ENCODE measurements around the gene SLC29A1. TPM values are rescaled to one million over a fixed set of nuclear protein-coding genes. Genes with fewer than 3 reads are reported as not detected.

SLC29A1 gene
- total RNA-seq, 1 donor from 2014 or later = 142 TPM

DNA sequence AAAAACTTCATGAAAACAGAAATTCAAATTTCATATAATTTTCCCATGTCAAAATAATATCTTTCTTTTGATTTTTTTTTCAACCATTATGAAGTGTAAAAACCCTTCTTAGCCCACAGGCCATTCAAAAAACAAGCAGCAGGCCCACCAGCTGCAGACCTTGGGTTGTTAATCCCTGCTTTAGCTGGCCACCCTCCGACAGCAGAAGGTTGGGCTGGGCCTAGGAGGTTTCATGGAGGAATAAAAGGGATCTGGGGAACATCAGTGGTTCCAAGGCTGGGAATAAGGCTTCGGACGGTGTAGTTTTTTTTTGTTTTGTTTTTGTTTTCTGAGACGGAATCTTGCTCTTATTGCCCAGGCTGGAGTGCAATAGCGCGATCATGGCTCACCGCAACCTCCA lies 19.9 kb downstream of the SLC29A1 start:
- H3K4me3 Mint-ChIP-seq (ENCODE audit: unreplicated experiment) = no peak overlapping the region
- DNase-seq (ENCODE audit: low spot score) = no peak
- H3K9me3 Mint-ChIP-seq (ENCODE audit: unreplicated experiment) = no peaks in the 10 kb centered on the region
- TF ChIP-seq, protein P1, sequence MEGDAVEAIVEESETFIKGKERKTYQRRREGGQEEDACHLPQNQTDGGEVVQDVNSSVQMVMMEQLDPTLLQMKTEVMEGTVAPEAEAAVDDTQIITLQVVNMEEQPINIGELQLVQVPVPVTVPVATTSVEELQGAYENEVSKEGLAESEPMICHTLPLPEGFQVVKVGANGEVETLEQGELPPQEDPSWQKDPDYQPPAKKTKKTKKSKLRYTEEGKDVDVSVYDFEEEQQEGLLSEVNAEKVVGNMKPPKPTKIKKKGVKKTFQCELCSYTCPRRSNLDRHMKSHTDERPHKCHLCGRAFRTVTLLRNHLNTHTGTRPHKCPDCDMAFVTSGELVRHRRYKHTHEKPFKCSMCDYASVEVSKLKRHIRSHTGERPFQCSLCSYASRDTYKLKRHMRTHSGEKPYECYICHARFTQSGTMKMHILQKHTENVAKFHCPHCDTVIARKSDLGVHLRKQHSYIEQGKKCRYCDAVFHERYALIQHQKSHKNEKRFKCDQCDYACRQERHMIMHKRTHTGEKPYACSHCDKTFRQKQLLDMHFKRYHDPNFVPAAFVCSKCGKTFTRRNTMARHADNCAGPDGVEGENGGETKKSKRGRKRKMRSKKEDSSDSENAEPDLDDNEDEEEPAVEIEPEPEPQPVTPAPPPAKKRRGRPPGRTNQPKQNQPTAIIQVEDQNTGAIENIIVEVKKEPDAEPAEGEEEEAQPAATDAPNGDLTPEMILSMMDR (IDR thresholded peaks at IDR 0.05; ENCODE audit: unreplicated experiment) = no peak
- peaks cover 14% of the 10 kb centered on the region for H3K36me3 Mint-ChIP-seq (ENCODE audit: low read depth, unreplicated experiment)
- H3K27me3 Mint-ChIP-seq (ENCODE audit: unreplicated experiment) = peaks cover 13% of the 10 kb centered on the region
- H3K27ac Mint-ChIP-seq (ENCODE audit: unreplicated experiment) = no peak overlapping the region
- peaks cover 18% of the 10 kb centered on the region for H3K4me1 Mint-ChIP-seq (ENCODE audit: unreplicated experiment)

DNA sequence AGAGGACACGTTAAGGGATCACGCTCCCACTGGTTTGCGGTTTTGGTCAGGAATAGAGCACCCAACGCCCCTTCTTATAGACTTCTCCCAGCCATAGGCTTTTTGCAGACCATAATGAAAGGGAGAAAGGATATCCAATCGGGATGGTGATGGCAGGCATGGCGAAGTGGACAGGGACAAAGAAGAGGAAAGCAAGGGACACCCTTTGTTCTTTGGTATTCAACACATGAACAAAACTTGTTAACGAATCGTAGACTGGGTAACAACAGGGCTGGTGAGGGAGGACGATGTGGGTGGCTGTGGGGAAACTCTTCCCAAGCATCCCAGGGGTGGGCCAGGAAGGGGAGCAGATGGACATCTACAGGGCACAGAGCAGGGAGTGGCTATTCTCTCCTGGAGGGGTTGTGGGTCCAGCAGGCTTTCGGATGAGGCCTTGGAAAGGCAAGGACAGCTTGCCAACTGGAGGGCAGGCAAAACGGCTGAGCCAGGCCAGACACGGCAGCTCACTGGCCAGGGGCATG lies 22.1 kb downstream of the SLC29A1 start:
- Mint-ChIP-seq H3K27me3 (ENCODE audit: unreplicated experiment) (peaks cover 12% of the 10 kb centered on the region), H3K36me3 (ENCODE audit: low read depth, unreplicated experiment) (peaks cover 32% of the 10 kb centered on the region), H3K4me3 (ENCODE audit: unreplicated experiment) (peak overlapping the region; percentile 88), H3K27ac (ENCODE audit: unreplicated experiment) (peak overlapping the region; percentile 40), H3K4me1 (ENCODE audit: unreplicated experiment) (peaks cover 35% of the 10 kb centered on the region), H3K9me3 (ENCODE audit: unreplicated experiment) (no peaks in the 10 kb centered on the region)
- no peak for DNase-seq (ENCODE audit: low spot score)
- TF ChIP-seq, protein P1 (IDR thresholded peaks at IDR 0.05; ENCODE audit: unreplicated experiment) = no peak

DNA sequence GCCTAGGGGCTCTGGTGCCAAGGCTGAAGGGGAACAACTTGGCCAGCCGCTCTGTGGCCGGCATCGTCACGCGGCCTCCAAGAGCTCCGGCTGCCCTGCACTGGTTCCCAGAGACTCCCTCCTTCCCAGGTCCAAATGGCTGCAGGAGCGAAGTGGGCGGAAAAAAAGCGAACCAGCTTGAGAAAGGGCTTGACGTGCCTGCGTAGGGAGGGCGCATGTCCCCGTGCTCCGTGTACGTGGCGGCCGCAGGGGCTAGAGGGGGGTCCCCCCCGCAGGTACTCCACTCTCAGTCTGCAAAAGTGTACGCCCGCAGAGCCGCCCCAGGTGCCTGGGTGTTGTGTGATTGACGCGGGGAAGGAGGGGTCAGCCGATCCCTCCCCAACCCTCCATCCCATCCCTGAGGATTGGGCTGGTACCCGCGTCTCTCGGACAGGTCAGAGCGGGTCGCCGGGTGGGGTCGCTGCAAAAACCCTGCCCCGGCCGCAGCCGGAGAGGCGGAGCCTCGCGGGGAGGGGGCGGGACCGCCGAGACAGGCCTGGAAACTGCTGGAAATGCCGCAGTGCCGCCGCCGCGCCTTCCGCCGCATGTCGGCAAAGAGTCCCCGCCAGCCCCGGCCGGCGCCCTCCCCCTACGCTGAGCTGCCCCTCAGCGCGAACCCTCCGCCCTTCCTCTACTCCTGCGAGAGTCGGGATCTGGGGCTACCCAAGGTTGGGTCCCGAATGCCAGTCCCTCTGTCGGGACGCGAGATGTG lies 22.7 kb downstream of the SLC29A1 start:
- DNase-seq (ENCODE audit: low spot score) = peak; percentile 95
- Mint-ChIP-seq H3K4me1 (ENCODE audit: unreplicated experiment) (peaks cover 35% of the 10 kb centered on the region), H3K27ac (ENCODE audit: unreplicated experiment) (peak overlapping the region; percentile 98), H3K4me3 (ENCODE audit: unreplicated experiment) (peak overlapping the region; percentile 99), H3K27me3 (ENCODE audit: unreplicated experiment) (peaks cover 12% of the 10 kb centered on the region), H3K9me3 (ENCODE audit: unreplicated experiment) (no peaks in the 10 kb centered on the region), H3K36me3 (ENCODE audit: low read depth, unreplicated experiment) (peaks cover 36% of the 10 kb centered on the region)
- TF ChIP-seq, protein P1 (IDR thresholded peaks at IDR 0.05; ENCODE audit: unreplicated experiment) = no peak

DNA sequence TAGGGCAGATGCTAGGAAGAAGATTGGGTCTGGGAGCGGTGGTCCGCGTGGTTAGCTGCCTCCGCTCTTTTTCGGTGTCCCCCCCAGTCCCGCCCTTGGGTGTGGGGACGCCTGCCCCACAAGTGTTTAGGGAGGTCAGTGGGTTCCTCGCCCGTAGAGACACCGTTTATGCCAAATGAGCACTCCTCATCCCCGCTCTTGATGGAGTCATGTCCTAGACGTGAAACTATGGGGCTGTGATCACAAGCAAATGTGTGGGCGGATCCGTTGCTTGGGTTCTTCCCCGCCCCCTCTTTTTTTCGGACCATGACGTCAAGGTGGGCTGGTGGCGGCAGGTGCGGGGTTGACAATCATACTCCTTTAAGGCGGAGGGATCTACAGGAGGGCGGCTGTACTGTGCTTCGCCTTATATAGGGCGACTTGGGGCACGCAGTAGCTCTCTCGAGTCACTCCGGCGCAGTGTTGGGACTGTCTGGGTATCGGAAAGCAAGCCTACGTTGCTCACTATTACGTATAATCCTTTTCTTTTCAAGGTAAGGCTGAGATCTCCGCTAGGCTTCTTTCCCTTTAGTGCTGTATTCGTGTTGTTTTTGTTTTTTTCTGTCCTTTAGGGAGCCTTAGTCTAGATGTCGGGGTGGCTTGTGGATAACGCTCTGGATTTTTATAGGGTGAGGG lies 23.4 kb downstream of the SLC29A1 start, which contains the start of gene HSP90AB1:
Gene HSP90AB1, plus strand, starts transcription at position 439 of the 675 bp plus-strand sequence. CDS start 1,529 bp downstream, outside the sequence.
- H3K4me3 Mint-ChIP-seq (ENCODE audit: unreplicated experiment) = peak within 1 kb of the TSS; percentile 99
- peaks cover 35% of the 10 kb centered on the region for H3K4me1 Mint-ChIP-seq (ENCODE audit: unreplicated experiment)
- no peaks in the 10 kb centered on the region for H3K9me3 Mint-ChIP-seq (ENCODE audit: unreplicated experiment)
- TF ChIP-seq, protein P1 (IDR thresholded peaks at IDR 0.05; ENCODE audit: unreplicated experiment) = no peak
- H3K27me3 Mint-ChIP-seq (ENCODE audit: unreplicated experiment) = peaks cover 12% of the 10 kb centered on the region
- H3K36me3 Mint-ChIP-seq (ENCODE audit: low read depth, unreplicated experiment) = peaks cover 43% of the 10 kb centered on the region
- peak within 1 kb of the TSS; percentile 98 for H3K27ac Mint-ChIP-seq (ENCODE audit: unreplicated experiment)
- DNase-seq (ENCODE audit: low spot score) = peak; percentile 90
